Globus pallidus (tissue), 1 donor: ENCODE results near the gene GRID1.

ENCODE experiments used
- DNase-seq: peaks from one replicate; pipeline ENCODE4 v3.0.0-alpha.2; 2015; ENCODE audit warnings: low spot score

Gene GRID1

DNA sequence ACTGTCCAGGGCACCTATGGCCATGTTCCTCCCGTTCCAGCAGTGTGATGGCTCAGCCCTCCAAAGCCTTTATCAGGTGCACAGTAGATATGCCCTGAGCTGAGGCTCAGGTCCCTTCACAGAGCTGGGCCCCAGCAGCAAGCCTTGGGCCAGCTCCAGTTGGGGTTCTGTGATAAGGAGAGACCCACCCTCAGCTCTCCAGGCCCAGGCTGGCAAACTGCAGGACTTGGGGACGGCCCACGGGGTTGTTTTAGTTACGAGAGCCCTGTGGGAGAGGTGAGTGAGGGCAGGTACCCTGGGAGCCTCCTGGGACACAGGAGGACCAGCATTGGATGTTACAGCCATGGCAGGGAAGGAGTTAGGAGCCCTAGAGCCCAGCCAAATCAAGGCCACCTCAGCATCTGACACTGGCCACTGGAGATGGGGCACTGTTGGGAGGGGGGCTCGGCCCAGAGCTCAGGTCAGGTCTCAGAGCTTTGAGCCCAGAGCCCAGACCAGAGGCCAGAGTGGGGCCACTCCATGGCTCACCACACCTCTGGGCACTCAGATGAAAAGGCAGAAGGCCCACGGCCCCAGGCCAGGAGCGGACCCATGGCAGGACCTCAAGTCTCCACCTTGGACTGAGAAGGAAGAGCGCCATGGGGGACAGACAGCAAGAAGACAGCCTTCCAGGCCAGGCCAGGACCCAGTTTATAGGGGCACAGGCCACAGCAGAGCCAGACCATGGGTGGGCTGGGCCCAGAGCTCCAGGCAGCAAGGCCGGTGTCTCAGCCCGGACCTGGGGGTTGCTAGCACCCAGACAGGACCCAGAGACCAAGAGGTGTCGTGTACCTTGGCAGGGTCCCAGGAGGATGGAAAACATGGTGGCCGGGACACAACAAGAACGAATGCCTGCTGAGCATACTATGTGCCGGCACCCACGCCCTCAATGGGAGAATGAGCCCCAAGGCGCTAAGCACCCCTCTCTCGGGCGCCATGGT is 12.8 kb downstream of the GRID1 start:
- DNase-seq = no peak

- no peak for DNase-seq
Measured at GRCh38 chr10:86350897-86351296, 15.7 kb downstream of the GRID1 start.

DNA sequence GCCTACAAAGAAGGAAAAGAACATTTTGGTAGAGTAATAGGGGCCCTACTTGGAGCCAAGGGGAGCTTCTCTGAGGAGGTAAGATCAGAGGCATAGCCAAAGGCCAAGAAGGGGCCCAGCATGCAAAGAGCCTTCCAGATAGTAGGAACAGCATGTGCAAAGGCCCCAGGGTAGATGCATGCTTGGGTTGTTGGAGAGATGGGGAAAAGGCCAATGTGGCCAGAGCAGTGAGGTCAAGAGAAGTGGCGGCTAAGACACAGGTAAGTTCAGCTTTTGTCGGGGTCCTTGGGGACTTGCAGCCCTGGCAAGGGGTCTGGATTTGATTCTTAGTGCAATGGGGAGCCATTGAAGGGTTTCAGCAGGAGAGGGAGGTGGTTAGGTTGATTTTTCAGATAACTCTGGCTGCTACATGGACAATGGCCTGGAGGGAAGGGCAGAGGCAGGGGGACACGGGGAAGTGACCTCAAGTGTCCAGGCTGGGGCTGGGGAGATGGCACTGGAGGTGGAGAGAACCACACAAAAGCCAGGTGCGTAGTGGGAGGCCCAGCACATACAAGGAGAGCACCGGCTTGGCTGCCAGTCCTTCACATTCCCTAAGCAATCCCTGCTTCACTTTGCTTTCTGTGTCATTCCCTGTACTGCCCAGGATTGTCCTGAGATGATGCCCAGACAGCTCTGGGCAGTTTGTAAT is 16.5 kb downstream of the GRID1 start:
- DNase-seq = no peak

- no peak for DNase-seq
Measured at GRCh38 chr10:86349474-86349873, 17.1 kb downstream of the GRID1 start.

DNA sequence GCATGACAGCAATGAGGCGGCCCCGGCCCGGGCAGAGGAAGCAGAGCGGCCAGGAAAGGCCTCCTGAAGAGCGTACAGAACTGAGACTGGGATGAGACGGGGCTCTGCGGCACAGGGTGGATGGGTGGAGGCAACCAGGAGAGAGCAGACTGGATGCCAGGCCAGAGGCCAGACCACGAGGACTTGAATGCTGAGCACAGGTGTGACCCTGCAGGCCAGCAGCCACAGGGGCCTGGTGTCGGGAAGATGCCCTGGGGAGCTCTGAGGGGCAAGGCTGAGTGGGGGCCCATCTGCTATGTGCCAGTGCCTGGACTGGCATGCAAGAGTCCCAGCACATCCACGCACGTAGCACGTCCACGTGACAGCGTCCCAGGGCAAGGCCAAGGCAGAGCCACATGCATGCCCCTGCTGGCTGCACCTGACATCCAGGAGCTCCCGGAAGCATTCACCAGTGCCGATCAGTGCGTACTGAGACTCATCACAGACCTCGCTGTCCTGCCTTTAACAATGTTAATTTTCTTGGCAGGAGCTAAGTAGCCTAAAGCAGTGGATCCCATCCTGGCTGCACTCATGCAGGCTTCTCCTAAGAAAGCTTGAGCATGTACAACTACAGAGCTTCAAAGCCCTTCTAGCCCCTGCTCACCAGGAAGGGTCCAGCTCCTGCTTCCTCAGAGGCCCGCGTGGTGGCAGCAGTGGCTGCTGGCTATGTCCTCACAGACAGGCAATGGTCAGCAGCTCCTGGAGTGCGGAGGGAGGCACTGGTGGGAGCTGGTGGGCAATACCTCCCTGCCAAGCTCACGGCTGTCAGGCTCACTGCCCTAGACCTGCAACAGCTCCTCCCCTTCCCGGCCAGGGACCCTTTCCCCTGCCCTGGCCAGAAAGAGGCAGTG is 18.0 kb downstream of the GRID1 start:
- peak; percentile 62 for DNase-seq

- DNase-seq = no peak
Measured at GRCh38 chr10:86347856-86348255, 18.7 kb downstream of the GRID1 start.

GRCh38 chr10:86346799-86347665 is 19.6 kb downstream of the GRID1 start:
- no peak for DNase-seq

- no peak for DNase-seq
Measured at GRCh38 chr10:86345859-86346798, 20.5 kb downstream of the GRID1 start.

DNA sequence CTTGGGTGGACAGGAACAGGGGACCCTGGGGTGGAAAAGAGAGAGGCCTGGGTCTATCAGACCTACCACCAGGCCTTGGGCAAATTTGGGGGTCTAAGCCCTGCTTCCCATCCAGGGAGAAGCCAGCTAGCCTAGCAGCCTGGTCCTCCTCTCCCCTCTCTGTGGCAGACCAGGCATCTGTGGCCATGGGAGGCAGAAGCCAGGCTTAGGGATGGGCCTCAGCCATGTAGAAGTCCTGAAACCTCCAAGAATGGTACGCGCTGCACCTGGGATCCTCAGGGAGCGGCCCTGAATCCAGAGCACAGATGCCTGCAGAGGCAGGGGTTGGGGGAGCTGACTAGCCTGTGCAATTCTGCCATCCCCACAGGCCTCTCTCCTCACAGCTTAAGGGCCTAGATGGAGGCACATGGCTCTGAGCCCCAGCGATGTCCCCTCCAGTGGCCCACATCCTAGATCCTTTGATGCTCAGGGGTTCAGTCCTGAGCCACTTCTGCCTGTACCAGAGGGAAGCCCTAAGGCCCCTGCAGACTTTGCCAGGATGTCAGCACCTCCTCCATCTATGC is 21.2 kb downstream of the GRID1 start:
- DNase-seq = no peak

- no peak for DNase-seq
Measured at GRCh38 chr10:86344714-86345161, 21.9 kb downstream of the GRID1 start.

DNA sequence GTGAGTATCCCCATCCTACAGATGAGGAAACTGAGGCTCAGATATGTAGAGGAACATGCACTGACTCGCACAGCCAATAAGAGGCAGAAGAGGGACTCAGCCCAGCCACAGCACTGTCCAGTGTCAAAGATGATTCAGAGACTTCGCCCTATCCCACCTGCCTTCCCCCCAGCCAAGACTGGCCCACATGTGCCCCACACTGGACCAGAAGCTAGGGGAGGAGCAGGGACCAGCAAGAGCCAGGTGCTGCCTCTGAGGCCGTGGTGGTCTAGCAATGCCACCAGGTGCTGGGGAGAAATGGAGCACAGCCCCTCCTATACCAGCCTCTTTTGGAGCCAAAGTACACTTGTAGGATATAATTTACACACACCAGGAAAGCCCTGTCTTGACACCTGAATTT is 22.3 kb downstream of the GRID1 start:
- no peak for DNase-seq

DNA sequence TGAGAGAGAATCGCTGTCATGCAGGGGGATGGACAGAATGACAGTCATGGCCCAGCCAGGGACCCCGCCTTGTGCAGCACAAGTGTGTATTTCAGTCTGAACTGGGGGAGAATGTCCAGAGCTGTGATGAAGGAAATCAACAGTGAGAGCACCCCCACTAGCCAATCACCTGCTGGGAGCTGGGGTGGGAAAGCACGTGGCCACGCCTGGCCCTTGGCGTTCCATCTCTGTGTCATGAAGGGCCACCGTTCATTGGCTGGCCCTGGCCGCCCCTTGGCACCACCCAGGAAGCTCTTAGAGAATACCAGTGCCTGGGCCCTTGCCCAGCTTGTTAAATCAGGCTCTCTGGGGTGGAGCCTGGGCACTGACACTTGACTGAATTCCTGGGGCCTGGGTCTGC is 22.8 kb downstream of the GRID1 start:
- DNase-seq = no peak

DNA sequence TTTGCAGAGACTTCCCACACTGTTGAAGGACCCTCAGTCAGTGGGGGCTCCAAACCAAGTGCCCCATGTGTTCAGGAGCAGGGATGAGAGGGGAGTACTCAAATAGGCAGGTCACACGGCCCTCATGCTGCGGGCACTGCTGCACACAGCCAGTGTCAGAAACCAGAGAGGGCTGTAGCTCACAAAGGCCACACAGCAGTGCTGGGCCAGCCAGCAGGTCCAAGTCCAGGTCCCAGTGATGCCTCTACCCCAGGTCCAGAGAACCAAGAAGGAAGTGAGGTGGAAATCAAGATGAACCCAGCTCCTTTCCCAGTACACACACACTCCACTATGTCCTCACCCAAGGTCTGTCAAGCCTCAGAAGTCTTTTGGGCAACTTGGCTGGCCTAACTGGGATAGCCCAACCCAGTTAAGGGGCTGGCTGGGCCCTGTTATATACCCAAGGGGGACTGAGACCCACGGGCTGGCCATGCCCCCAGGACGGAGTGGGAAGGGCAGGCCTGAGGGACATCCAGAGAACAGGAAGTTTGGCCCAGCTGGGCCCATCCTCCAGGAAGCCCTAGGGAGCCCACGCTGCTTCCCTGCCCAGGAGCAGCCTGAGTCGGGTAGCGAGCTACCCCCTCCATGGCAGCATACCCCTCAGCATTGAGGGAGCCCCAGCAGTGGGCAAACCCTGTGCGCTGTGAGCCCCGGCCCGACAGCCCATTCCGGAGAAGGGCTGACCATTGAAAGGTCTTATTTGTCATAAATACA is 24.3 kb downstream of the GRID1 start:
- no peak for DNase-seq

DNA sequence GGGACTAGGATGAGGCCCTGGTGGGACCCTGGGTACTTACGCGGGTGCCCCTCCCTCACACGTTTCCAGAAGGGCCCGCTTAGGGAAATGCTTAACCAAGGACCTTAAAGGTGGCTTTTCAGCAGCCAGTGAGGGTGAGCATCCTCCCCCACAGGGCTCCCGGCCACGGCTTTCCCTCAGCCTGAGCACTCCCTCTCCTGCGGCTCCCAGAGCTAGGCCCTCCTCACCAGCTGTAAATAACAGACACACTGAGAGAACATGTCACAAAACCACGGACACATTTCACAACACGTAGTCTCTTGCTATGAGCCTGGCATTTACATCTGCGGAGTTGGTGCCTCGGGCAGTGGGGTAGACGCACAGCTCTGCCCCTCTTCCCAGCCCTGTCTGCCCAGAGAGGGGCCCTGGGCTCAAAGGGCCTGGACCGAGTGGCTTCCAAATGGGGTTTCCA is 25.2 kb downstream of the GRID1 start:
- DNase-seq = no peak

DNA sequence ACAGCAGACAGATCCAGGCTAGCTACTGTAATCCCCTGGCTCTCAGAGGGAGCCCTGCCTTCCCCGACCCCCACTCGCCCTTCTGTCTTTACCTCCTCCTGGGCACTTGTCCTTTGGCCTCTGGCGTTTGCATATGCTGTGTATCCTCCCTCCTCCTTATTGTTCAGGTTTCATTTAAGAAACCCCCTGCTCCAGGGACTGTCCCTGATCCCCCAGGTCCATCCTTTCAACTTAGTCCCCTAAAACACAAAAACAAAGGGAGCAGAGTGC is 25.7 kb downstream of the GRID1 start:
- no peak for DNase-seq

DNA sequence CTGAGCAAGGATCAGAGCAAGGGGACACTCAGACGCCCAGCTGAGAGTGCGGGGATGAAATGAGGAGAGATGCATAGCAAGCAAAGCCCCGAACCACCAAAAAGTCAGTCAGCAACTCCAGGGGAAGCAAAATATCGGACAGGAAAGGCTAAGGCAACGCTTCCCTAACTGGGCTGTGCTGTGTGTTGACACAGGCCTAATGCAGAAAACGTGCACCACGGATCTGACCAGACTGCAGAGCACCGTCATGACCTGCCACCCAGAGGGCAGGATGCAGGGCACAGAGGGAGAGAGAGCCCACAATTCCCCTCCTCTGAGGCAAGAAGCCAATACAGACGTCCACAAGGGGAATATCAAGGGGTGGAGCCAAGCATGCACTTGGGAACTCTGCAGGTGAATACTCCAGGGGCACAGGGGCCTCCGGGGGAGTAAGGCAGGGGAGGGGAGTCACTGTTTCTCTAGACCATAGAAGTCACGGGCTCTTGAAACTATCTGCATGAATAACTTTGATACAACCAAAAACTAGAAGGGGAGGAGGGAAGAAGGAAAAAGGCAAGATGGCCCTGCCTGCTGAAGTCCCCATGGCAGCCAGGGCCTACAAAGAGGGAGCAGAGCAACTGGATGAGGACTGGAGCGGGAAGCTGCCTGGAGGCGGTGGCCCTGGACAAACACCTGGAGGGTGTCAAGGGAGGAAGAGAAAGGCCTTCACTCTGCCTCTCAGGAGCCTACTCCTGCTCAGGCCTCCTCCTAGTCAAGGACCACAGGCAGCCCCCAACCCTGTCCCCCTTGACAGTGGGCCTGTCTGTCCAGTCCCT is 26.2 kb downstream of the GRID1 start:
- no peak for DNase-seq

GRCh38 chr10:86339226-86339865 is 27.2 kb downstream of the GRID1 start:
- no peak for DNase-seq

DNA sequence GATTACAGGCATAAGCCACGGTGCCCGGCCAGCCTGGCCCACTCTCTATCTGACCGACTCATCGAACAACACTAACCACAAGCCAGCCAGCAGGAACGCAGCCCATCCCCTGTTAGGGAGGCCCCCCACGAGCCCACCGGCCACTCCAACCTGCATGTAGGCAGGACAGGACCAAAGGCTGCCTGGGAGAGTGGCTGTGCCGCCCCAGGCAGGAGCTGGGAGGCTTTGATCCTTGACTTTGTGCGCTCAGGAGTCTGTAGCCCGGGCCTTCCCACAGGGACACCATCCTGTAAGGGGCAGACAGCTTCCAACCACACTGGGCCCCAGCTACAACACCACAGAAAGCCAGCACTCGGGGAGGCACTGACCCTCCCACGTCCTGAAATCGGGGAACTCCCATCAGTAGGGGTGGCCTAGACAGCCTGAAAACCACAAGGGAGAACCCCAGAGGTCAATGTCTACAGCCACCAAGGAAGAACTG is 29.4 kb downstream of the GRID1 start:
- no peak for DNase-seq
